Measurements from ENCODE around the gene ANKRD33. TPM values are rescaled to one million over a fixed set of nuclear protein-coding genes. Genes with fewer than 3 reads are reported as not detected.

Gene ANKRD33
- total and polyA plus RNA-seq, 2 of the 13 experiments (the other 11 are each of a cell fraction or from before 2014, with no cell fraction given), result 0.04 TPM; not detected in 1

- no peak overlapping the region for H3K4me3 ChIP-seq (replicated peaks in 1 of 3; ENCODE audit: insufficient read depth in 1 of 3, low read depth in 2 of 3, low read length in 3 of 3)
- WGBS (ENCODE audit: low lambda C conversion rate), result 47% methylated on average over 6 of the region's 7 CpGs
- no peak overlapping the region for H3K27ac ChIP-seq (ENCODE audit: extremely low read length, insufficient read depth, low read length)
- POLR2A ChIA-PET, result no interaction called here
- no peak overlapping the region for H3K4me2 ChIP-seq (ENCODE audit: low read depth, low read length)
- no peak overlapping the region for H2AFZ ChIP-seq (ENCODE audit: low read length)
- no peak overlapping the region for H3K9ac ChIP-seq (ENCODE audit: insufficient read depth, low read depth, low read length)
- no peaks in the 10 kb centered on the region for H3K79me2 ChIP-seq (ENCODE audit: insufficient read depth, low read length)
- H3K27me3 ChIP-seq (ENCODE audit: control insufficient read depth in 1 of 2, insufficient read depth in 2 of 2, low read length in 2 of 2), result peaks cover 4 to 51% of the 10 kb centered on the region in 2 experiments; a peak in 4 of 5 replicates
- no peaks in the 10 kb centered on the region for H4K20me1 ChIP-seq (ENCODE audit: insufficient read depth, low read length)
- no peak for TF ChIP-seq ZNF136 (CRISPR knock-in tag; IDR thresholded peaks at IDR 0.05; ENCODE audit: low read depth)
- no peak for TF ChIP-seq ZNF513 (CRISPR knock-in tag; conservative IDR thresholded peaks at IDR 0.05)
- TF ChIP-seq ZNF792 (CRISPR knock-in tag; IDR thresholded peaks at IDR 0.05), result no peak
- no peak for TF ChIP-seq REPIN1 (CRISPR knock-in tag; IDR thresholded peaks at IDR 0.05; ENCODE audit: borderline replicate concordance, low read depth)
- no peak for TF ChIP-seq HOXA5 (CRISPR knock-in tag; IDR thresholded peaks at IDR 0.05)
- no peak for TF ChIP-seq HOXA3 (CRISPR knock-in tag; IDR thresholded peaks at IDR 0.05)
- no peak for TF ChIP-seq KLF11 (CRISPR knock-in tag; IDR thresholded peaks at IDR 0.05)
- TF ChIP-seq SIN3A (IDR thresholded peaks at IDR 0.05; ENCODE audit: borderline replicate concordance, low read depth, low read length), result no peak
- TF ChIP-seq ZNF703 (CRISPR knock-in tag; IDR thresholded peaks at IDR 0.05; ENCODE audit: borderline replicate concordance), result no peak
- no peak for TF ChIP-seq ZNF572 (CRISPR knock-in tag; IDR thresholded peaks at IDR 0.05)
- TF ChIP-seq SMAD3 (CRISPR knock-in tag; IDR thresholded peaks at IDR 0.05), result no peak
- no peak for TF ChIP-seq ZNF468 (CRISPR knock-in tag; IDR thresholded peaks at IDR 0.05)
- no peak for TF ChIP-seq CEBPG (CRISPR knock-in tag; IDR thresholded peaks at IDR 0.05)
- no TSS peak for BruUV-seq (replicated peaks)
- intact Hi-C loops (cut with micrococcal nuclease; ENCODE audit: unreplicated experiment), result no loop called here
- no peaks in the 10 kb centered on the region for H3K36me3 ChIP-seq (replicated peaks in 1 of 2; ENCODE audit: control insufficient read depth in 1 of 2, insufficient read depth in 2 of 2, low read length in 2 of 2)
- CTCF ChIA-PET (ENCODE audit: low intra/inter-chr PET ratio, low total read pairs), result no interaction called here
- DNase-seq (ENCODE audit: low spot score) (no peak), ATAC-seq (no peak), FAIRE-seq (no peak)
- H3K9me3 ChIP-seq (ENCODE audit: low read length), result no peaks in the 10 kb centered on the region
- 0 out of 2 replicates have a peak, but pooled peaks cover 9% of the 10 kb centered on the region for H3K4me1 ChIP-seq (ENCODE audit: insufficient read depth, low read length)
- in situ Hi-C loops (cut with HindIII; ENCODE audit: extremely low pct_ligation_motif_present, low pct_unique_long_range_greater_than_20kb), result no loop called here
Observed at GRCh38 chr12:51907856-51908425, 20.0 kb downstream of the ANKRD33 start.
